ENCODE measurements around the gene PI4KA. TPM values are rescaled to one million over a fixed set of nuclear protein-coding genes. Genes with fewer than 3 reads are reported as not detected.

PI4KA gene
- polyA plus RNA-seq, 1 of the 3 experiments (the other 2 are of a cell fraction): 30.0 TPM

DNA sequence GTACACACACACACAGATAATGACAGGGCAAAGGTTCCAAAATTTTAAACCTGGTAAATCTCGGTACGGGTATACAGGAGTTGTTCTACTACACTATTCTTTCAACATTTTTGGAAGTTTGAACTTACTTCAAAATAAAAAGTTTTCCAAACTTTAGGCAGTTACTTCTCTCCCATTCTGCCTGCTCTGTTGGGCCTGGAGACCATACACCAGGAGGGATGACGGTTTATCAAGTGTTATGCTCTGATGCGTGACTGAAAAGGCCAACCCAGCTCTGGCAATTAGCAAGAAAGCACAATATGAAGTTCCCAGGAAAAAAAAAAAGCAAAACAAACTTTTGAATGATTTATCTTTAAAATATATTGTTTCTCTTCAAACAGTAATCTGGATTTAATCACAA, 83.7 kb downstream of the PI4KA start:
- H4K20me1 ChIP-seq (ENCODE audit: insufficient read depth): no peaks in the 10 kb centered on the region
- H2AFZ ChIP-seq (ENCODE audit: low read depth): no peak overlapping the region
- no peaks in the 10 kb centered on the region for H3K36me3 ChIP-seq (replicated peaks in 1 of 2; ENCODE audit: control insufficient read depth in 1 of 2, insufficient read depth in 2 of 2, low read length in 1 of 2)
- H3K9me3 ChIP-seq: no peaks in the 10 kb centered on the region
- no peak overlapping the region for H3K4me3 ChIP-seq (ENCODE audit: low read depth in 2 of 2, low read length in 1 of 2)
- no peak overlapping the region for H3K4me2 ChIP-seq
- no peak for DNase-seq
- H3F3A ChIP-seq (replicated peaks; ENCODE audit: insufficient read depth): no peaks in the 10 kb centered on the region
- no peak overlapping the region for H3K9ac ChIP-seq
- CTCF ChIA-PET: interaction anchor here (1.4 kb wide), 1 partner anchor 10 kb away, joined by 4 read pairs; no protein-coding TSS in a partner anchor
- no peaks in the 10 kb centered on the region for H3K79me2 ChIP-seq (ENCODE audit: insufficient read depth)
- no peaks in the 10 kb centered on the region for H3K9me2 ChIP-seq
- H3K27me3 ChIP-seq (ENCODE audit: insufficient read depth): no peaks in the 10 kb centered on the region
- TF ChIP-seq RAD21 (IDR thresholded peaks at IDR 0.05; ENCODE audit: low read length) (no peak), TAF1 (IDR thresholded peaks at IDR 0.05; ENCODE audit: borderline replicate concordance, low read depth, low read length) (no peak), TEAD4 (IDR thresholded peaks at IDR 0.05; ENCODE audit: borderline replicate concordance, insufficient read depth) (no peak), SIN3A (IDR thresholded peaks at IDR 0.05; ENCODE audit: borderline replicate concordance, low read depth, low read length) (no peak), JUND (IDR thresholded peaks at IDR 0.05) (no peak), TCF12 (IDR thresholded peaks at IDR 0.05) (no peak), ELF1 (IDR thresholded peaks at IDR 0.05) (no peak), NFIC (IDR thresholded peaks at IDR 0.05; ENCODE audit: borderline replicate concordance) (no peak), GATA2 (CRISPR knock-in tag; IDR thresholded peaks at IDR 0.05) (no peak), MEF2A (IDR thresholded peaks at IDR 0.05; ENCODE audit: borderline replicate concordance, low read depth) (no peak)
- TF ChIP-seq, protein P1, sequence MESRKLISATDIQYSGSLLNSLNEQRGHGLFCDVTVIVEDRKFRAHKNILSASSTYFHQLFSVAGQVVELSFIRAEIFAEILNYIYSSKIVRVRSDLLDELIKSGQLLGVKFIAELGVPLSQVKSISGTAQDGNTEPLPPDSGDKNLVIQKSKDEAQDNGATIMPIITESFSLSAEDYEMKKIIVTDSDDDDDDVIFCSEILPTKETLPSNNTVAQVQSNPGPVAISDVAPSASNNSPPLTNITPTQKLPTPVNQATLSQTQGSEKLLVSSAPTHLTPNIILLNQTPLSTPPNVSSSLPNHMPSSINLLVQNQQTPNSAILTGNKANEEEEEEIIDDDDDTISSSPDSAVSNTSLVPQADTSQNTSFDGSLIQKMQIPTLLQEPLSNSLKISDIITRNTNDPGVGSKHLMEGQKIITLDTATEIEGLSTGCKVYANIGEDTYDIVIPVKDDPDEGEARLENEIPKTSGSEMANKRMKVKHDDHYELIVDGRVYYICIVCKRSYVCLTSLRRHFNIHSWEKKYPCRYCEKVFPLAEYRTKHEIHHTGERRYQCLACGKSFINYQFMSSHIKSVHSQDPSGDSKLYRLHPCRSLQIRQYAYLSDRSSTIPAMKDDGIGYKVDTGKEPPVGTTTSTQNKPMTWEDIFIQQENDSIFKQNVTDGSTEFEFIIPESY (IDR thresholded peaks at IDR 0.05; ENCODE audit: borderline replicate concordance, low read depth): no peak
- H3K4me1 ChIP-seq (ENCODE audit: control insufficient read depth in 1 of 2, insufficient read depth in 2 of 2, low read depth in 1 of 2, low read length in 1 of 2): no peaks in the 10 kb centered on the region
- WGBS (ENCODE audit: low lambda C conversion rate): 96% methylated on average over 4 of the region's 4 CpGs
- no peak overlapping the region for H3K27ac ChIP-seq (ENCODE audit: low read depth in 2 of 2, low read length in 1 of 2)
- POLR2A ChIA-PET: no interaction called here

DNA sequence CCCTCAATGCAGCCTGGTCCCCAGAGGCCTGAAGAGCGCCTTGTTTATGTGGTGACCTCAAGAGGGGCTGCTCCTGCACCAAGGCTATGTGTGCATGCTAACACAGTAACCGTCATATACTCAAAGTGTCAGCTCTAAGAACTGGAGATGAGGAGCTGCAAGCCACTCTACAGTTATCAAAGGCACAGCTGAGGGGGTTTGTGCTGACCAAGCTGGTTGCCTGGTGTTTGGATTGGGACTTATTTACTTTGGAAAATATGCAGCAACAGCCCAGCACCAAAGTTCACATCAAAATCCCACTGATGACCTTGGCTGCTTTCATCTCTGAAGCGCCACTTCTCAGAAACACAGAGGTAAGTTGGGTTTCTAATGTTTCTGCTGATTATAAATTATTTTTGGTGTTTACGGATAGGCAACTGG, 84.8 kb downstream of the PI4KA start, which contains the start of gene SERPIND1:
Gene SERPIND1, plus strand, starts transcription at position 321 of the 420 bp plus-strand sequence. CDS start 5,200 bp downstream, outside the sequence.
- TF ChIP-seq FOXJ3 (CRISPR knock-in tag; IDR thresholded peaks at IDR 0.05) (no peak), TEAD4 (IDR thresholded peaks at IDR 0.05; ENCODE audit: borderline replicate concordance, insufficient read depth) (no peak), SMC3 (IDR thresholded peaks at IDR 0.05; ENCODE audit: low read depth, low read length) (no peak), EZH2phosphoT487 (IDR thresholded peaks at IDR 0.05; ENCODE audit: borderline replicate concordance, low read depth) (no peak), MEF2A (IDR thresholded peaks at IDR 0.05; ENCODE audit: borderline replicate concordance, low read depth) (no peak), ELF1 (IDR thresholded peaks at IDR 0.05) (no peak), NRF1 (IDR thresholded peaks at IDR 0.05; ENCODE audit: low read depth, low read length) (no peak), GABPA (IDR thresholded peaks at IDR 0.05; ENCODE audit: low read depth) (no peak), RCOR1 (IDR thresholded peaks at IDR 0.05; ENCODE audit: low read length) (no peak)
- TF ChIP-seq, protein P2, sequence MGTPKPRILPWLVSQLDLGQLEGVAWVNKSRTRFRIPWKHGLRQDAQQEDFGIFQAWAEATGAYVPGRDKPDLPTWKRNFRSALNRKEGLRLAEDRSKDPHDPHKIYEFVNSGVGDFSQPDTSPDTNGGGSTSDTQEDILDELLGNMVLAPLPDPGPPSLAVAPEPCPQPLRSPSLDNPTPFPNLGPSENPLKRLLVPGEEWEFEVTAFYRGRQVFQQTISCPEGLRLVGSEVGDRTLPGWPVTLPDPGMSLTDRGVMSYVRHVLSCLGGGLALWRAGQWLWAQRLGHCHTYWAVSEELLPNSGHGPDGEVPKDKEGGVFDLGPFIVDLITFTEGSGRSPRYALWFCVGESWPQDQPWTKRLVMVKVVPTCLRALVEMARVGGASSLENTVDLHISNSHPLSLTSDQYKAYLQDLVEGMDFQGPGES (IDR thresholded peaks at IDR 0.05; ENCODE audit: low read depth, low read length): no peak
- TF ChIP-seq, protein P3, sequence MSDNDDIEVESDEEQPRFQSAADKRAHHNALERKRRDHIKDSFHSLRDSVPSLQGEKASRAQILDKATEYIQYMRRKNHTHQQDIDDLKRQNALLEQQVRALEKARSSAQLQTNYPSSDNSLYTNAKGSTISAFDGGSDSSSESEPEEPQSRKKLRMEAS (IDR thresholded peaks at IDR 0.05; ENCODE audit: low read depth): no peak
- H3K9me2 ChIP-seq: no peaks in the 10 kb centered on the region
- H3K4me3 ChIP-seq (ENCODE audit: low read depth in 2 of 2, low read length in 1 of 2): no peak within 1 kb of the TSS
- no peaks in the 10 kb centered on the region for H3K9me3 ChIP-seq
- POLR2A ChIA-PET: interaction anchor here (1.1 kb wide), 1 partner anchor 72 kb away, joined by 3 read pairs; no protein-coding TSS in a partner anchor
- no peaks in the 10 kb centered on the region for H3K79me2 ChIP-seq (ENCODE audit: insufficient read depth)
- no peak for DNase-seq
- H3K4me1 ChIP-seq (ENCODE audit: control insufficient read depth in 1 of 2, insufficient read depth in 2 of 2, low read depth in 1 of 2, low read length in 1 of 2): no peaks in the 10 kb centered on the region
- H2AFZ ChIP-seq (ENCODE audit: low read depth): no peak within 1 kb of the TSS
- 91% methylated on average over 4 of the region's 4 CpGs for WGBS (ENCODE audit: low lambda C conversion rate)
- no peaks in the 10 kb centered on the region for H3F3A ChIP-seq (replicated peaks; ENCODE audit: insufficient read depth)
- H3K36me3 ChIP-seq (replicated peaks in 1 of 2; ENCODE audit: control insufficient read depth in 1 of 2, insufficient read depth in 2 of 2, low read length in 1 of 2): no peaks in the 10 kb centered on the region
- no peak within 1 kb of the TSS for H3K4me2 ChIP-seq
- CTCF ChIA-PET: interaction anchor here (0.6 to 2.5 kb wide), 5 partner anchors 10 to 329 kb away, joined by 3 to 21 read pairs (median 3); no protein-coding TSS in a partner anchor
- no peaks in the 10 kb centered on the region for H3K27me3 ChIP-seq (ENCODE audit: insufficient read depth)
- H3K27ac ChIP-seq (ENCODE audit: low read depth in 2 of 2, low read length in 1 of 2): no peak within 1 kb of the TSS
- no peaks in the 10 kb centered on the region for H4K20me1 ChIP-seq (ENCODE audit: insufficient read depth)
- H3K9ac ChIP-seq: no peak within 1 kb of the TSS

Measured in SK-N-SH (cell line).